Fibroblast of skin of back (primary cell): Measurements from ENCODE around the gene PPP1R9A. TPM values are rescaled to one million over a fixed set of nuclear protein-coding genes. Genes with fewer than 3 reads are reported as not detected.

Experiments used
- DNase-seq: peaks from one replicate; pipeline ENCODE4 v3.0.0-alpha.2; 2013
- polyA plus RNA-seq, 2 experiments: library from polyadenylated mRNA; unstranded; fragments of 120-200 nt; gene quantifications; one replicate each; pipeline ENCODE4 v1.2.1, GENCODE V29; 2013; ENCODE audit not compliant: insufficient read length in 2 of 2

PPP1R9A gene
- 0.35 TPM for polyA plus RNA-seq (2013, experiment 1 of 2; ENCODE audit: insufficient read length)
- polyA plus RNA-seq (2013, experiment 2 of 2; ENCODE audit: insufficient read length) = 0.35 TPM

- peak; percentile 27 for DNase-seq
Measured at GRCh38 chr7:94907026-94907810, at the start of gene PPP1R9A. TSS of gene PPP1R9A (plus strand) at chr7:94907594. CDS start at chr7:94910114, 2,520 bp downstream.

GRCh38 chr7:94871132-94871531 lies 36.3 kb upstream of the PPP1R9A start:
- DNase-seq = no peak

- no peak for DNase-seq
Measured at GRCh38 chr7:94873239-94873638, 34.2 kb upstream of the PPP1R9A start.

GRCh38 chr7:94874036-94874785 lies 33.2 kb upstream of the PPP1R9A start:
- DNase-seq = peak; percentile 77

- no peak for DNase-seq
Measured at GRCh38 chr7:94875201-94875600, 32.2 kb upstream of the PPP1R9A start.

- DNase-seq = peak; percentile 11
Measured at GRCh38 chr7:94877731-94878670, 29.4 kb upstream of the PPP1R9A start.

GRCh38 chr7:94882891-94883290 lies 24.5 kb upstream of the PPP1R9A start:
- DNase-seq = no peak

- no peak for DNase-seq
Measured at GRCh38 chr7:94883616-94884015, 23.8 kb upstream of the PPP1R9A start.

GRCh38 chr7:94888551-94888950 lies 18.8 kb upstream of the PPP1R9A start:
- no peak for DNase-seq

GRCh38 chr7:94888995-94889523 lies 18.3 kb upstream of the PPP1R9A start:
- no peak for DNase-seq

- no peak for DNase-seq
Measured at GRCh38 chr7:94890216-94890615, 17.2 kb upstream of the PPP1R9A start.

- DNase-seq = no peak
Measured at GRCh38 chr7:94893661-94894060, 13.7 kb upstream of the PPP1R9A start.

GRCh38 chr7:94897541-94897940 lies 9.9 kb upstream of the PPP1R9A start:
- DNase-seq = no peak

- no peak for DNase-seq
Measured at GRCh38 chr7:94898340-94898739, 9.1 kb upstream of the PPP1R9A start.

- no peak for DNase-seq
Measured at GRCh38 chr7:94901981-94902380, 5.4 kb upstream of the PPP1R9A start.

GRCh38 chr7:94903971-94904370 lies 3.4 kb upstream of the PPP1R9A start:
- no peak for DNase-seq

- DNase-seq = no peak
Measured at GRCh38 chr7:94904982-94905381, 2.4 kb upstream of the PPP1R9A start.

- DNase-seq = no peak
Measured at GRCh38 chr7:94906065-94906851, 1.1 kb upstream of the PPP1R9A start.

GRCh38 chr7:94907811-94908322 lies 473 bp downstream of the PPP1R9A start:
- peak; percentile 13 for DNase-seq

GRCh38 chr7:94908323-94909178 lies 1.2 kb downstream of the PPP1R9A start:
- no peak for DNase-seq
